ENCODE measurements around the gene ANO2.
"Not testable (repeated sequence)": the region's sequence is repeated elsewhere in the genome, so short reads cannot be mapped to it uniquely, and the experiment has no call there.

The ANO2 gene

DNA sequence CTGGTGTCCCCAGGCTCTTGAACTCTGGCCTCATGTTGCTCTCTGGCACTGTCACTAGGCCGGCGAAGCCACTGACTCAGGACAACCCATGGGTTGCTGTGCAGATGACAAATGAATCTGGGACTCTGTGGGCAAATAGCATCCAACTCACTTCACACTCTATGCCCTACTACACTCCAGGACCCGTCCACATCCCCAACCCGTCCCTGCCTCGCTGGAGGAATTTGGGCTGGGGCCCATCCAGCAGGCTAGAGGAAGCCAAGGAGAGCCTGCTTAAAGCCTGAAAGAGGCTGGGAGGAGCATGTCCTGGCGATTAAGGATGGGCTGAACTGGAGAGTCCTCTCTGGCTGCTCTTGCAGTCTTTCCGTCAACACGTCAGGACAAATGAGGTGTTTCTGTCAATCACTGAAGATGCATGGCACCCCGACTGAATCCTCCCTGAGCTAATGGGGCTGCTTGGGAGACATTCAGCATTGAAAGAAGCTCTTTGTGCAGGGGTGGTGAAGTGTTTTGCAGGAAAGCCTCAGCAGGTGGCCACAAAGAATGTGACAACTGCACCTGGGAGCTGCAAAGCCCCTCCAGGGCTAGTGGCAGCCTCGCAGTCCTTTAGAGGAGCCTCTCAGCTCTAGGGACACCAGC lies 71.7 kb downstream of the ANO2 start:
- no peak overlapping the region for H3K4me3 ChIP-seq (ENCODE audit: low read length)
- TF ChIP-seq ZNF274 (IDR thresholded peaks at IDR 0.05; ENCODE audit: low read depth, low read length), result no peak

- no peak for TF ChIP-seq ZNF274 (IDR thresholded peaks at IDR 0.05; ENCODE audit: low read depth, low read length)
- H3K4me3 ChIP-seq (ENCODE audit: low read length), result no peak overlapping the region
These were observed 72.3 kb downstream of the ANO2 start for GRCh38 chr12:5872745-5873144.

GRCh38 chr12:5871741-5872140 lies 73.3 kb downstream of the ANO2 start:
- no peak overlapping the region for H3K4me3 ChIP-seq (ENCODE audit: low read length)
- no peak for TF ChIP-seq ZNF274 (IDR thresholded peaks at IDR 0.05; ENCODE audit: low read depth, low read length)

GRCh38 chr12:5870183-5870582 lies 74.9 kb downstream of the ANO2 start:
- TF ChIP-seq ZNF274 (IDR thresholded peaks at IDR 0.05; ENCODE audit: low read depth, low read length), result no peak

GRCh38 chr12:5868625-5869295 lies 76.3 kb downstream of the ANO2 start:
- TF ChIP-seq ZNF274 (IDR thresholded peaks at IDR 0.05; ENCODE audit: low read depth, low read length), result no peak
- H3K4me3 ChIP-seq (ENCODE audit: low read length), result no peak overlapping the region

More at GRCh38 chr12:5870183-5870582, 74.9 kb downstream of the ANO2 start:
- H3K4me3 ChIP-seq (ENCODE audit: low read length), result no peak overlapping the region

GRCh38 chr12:5865397-5865796 lies 79.7 kb downstream of the ANO2 start:
- no peak for TF ChIP-seq ZNF274 (IDR thresholded peaks at IDR 0.05; ENCODE audit: low read depth, low read length)
- H3K4me3 ChIP-seq (ENCODE audit: low read length), result no peak overlapping the region

DNA sequence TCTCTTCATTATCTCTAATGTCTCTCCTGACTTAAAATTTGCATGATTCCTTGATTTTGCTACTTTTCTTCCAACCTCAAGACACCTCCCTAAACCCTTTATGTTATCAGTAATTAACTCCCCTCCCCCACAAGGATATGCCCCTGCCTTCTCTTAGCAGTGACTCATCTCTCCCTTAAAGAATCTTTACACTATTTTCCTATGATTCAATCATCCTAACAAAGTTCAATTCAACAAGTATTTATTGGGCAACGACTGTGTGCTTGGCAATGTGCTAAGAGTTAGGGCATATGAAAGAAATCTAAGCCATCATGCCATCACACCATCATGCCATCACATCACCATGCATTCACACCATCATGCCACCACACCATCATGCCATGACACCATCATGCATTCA lies 80.1 kb downstream of the ANO2 start:
- no peak for TF ChIP-seq ZNF274 (IDR thresholded peaks at IDR 0.05; ENCODE audit: low read depth, low read length)

GRCh38 chr12:5864301-5864700 lies 80.8 kb downstream of the ANO2 start:
- no peak overlapping the region for H3K4me3 ChIP-seq (ENCODE audit: low read length)
- no peak for TF ChIP-seq ZNF274 (IDR thresholded peaks at IDR 0.05; ENCODE audit: low read depth, low read length)

More for the DNA sequence above, 80.1 kb downstream of the ANO2 start:
- no peak overlapping the region for H3K4me3 ChIP-seq (ENCODE audit: low read length)

- TF ChIP-seq ZNF274 (IDR thresholded peaks at IDR 0.05; ENCODE audit: low read depth, low read length), result no peak
- no peak overlapping the region for H3K4me3 ChIP-seq (ENCODE audit: low read length)
These were observed 83.6 kb downstream of the ANO2 start for GRCh38 chr12:5861416-5861815.

DNA sequence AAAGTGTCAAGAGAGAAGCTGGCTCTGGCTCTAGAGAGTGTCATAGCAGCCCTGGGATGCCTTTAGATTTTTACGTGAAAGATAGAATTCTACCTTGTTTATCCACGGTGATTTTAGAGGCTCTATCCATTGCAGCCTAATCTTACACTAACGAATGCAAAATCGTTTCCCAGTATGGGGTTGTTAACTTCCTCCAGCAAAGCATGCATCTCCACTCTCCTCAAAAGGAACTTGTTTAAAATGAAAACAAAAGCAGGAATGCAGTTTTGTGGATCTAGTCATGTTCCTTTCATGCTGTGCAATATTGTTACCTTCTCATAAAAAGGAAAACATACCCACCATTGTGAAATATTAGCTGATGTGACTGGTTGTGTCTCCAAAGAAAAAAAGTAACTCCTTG lies 88.4 kb downstream of the ANO2 start:
- no peak for TF ChIP-seq ZNF274 (IDR thresholded peaks at IDR 0.05; ENCODE audit: low read depth, low read length)
- H3K4me3 ChIP-seq (ENCODE audit: low read length), result no peak overlapping the region

DNA sequence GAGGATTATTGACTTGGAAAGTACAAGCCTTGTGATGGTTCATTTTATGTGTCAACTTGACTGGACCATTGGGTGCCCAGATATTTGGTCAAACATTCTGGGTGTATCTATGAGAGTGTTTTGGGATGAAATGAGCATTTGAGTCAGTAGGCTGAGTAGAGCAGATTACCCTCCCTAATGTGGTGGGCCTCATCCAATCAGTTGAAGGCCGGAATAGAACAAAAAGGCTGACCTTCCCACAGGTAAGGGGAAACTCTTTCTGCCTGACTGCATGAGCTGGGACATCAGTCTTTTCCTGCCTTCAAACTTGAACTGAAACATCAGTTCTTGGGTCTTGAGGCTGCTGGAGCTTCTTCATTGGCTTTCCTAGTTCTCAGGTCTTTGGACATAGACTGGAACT lies 98.1 kb downstream of the ANO2 start:
- H3K4me3 ChIP-seq (ENCODE audit: low read length), result no peak overlapping the region
- TF ChIP-seq ZNF274 (IDR thresholded peaks at IDR 0.05; ENCODE audit: low read depth, low read length), result no peak

DNA sequence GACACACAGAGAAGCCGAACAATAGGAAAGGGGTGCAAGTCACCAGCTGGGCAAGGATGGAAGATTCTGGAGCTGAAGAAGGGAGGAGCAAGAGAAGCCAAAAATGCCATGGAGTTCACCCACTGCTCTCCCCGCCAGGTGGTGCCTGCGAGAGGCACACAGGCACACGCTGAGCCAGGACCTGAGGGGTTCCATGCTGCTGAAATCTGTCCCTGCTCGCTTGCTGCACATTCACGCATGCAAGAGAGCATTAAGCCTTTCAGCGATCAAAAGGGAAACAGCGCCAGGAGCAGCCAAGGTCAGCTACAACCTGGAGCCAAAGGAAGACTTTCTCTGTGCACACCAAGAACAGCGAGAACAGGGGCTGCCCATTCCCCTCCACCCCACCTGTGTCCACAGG lies 104.1 kb downstream of the ANO2 start:
- no peak for TF ChIP-seq ZNF274 (IDR thresholded peaks at IDR 0.05; ENCODE audit: low read depth, low read length)
- no peak overlapping the region for H3K4me3 ChIP-seq (ENCODE audit: low read length)

- H3K4me3 ChIP-seq (ENCODE audit: low read length), result no peak overlapping the region
- TF ChIP-seq ZNF274 (IDR thresholded peaks at IDR 0.05; ENCODE audit: low read depth, low read length), result no peak
These were observed 114.9 kb downstream of the ANO2 start for GRCh38 chr12:5830111-5830510.

DNA sequence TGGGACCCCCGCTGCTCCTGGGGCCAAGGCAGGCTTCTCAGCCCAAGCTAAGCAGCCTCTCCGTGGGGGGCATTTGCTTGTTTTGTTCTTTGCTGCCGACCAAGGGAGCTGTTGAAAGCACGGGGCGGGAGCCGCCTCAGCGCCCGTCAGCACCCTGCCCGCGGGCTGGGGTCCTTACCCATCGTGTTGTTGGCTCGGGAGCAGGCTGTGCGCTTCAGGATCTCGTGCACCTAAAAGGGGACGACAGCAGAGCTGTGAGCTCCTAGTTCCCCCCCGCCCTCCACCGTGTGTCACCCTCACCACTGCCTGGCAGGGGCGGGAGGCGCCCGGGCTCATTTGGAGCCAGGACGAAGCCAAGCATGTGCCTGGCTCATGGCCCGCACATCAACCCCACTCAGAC lies 117.5 kb downstream of the ANO2 start:
- H3K4me3 ChIP-seq (ENCODE audit: low read length), result no peak overlapping the region
- no peak for TF ChIP-seq ZNF274 (IDR thresholded peaks at IDR 0.05; ENCODE audit: low read depth, low read length)

DNA sequence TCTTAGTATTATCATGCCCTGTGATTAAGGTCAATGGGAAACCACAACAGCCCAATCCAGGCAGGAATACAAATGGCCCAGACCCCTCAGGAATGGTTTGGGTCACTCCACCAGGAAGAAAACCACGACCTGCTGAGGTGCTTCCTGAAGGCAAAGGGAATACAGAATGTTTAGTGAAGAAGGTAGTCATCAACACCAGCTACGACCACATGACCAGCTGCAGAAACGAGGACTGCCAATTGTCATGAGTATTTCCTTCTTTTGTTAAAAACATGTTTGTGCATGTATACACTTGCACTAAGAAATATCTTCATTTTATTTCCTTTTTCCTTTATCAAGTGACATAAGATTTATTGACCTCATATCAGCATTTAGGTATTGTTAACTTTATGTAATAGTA lies 119.3 kb downstream of the ANO2 start:
- not testable (repeated sequence) for H3K4me3 ChIP-seq (ENCODE audit: low read length)

DNA sequence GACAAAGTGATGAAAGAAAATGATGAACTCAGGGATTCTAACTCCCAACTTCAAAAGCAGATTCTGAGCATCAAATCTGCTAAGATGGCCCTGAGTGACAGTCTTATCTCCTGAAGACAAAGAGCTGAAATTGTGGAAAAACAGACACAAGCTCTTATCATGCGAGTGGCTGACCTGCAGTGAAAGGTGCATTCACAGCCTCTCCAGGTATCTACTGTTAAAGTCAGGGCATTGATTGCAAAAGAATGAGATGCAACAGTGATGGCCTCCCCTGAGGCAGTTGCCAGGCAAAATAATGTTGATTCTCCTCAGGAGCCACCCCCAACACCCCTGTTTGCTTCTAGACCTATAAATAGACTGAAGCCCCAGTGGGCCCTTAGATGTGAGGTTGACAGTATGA lies 126.2 kb downstream of the ANO2 start:
- not testable (repeated sequence) for H3K4me3 ChIP-seq (ENCODE audit: low read length)
